ENCODE measurements around the gene TMBIM4. TPM values are rescaled to one million over a fixed set of nuclear protein-coding genes. Genes with fewer than 3 reads are reported as not detected.

Gene TMBIM4
- total and polyA plus RNA-seq, 4 donors: 100 to 161 (median 110) TPM

- intact Hi-C loops (cut with DNase I): no loop called here
- no peak overlapping the region for H3K4me3 ChIP-seq (ENCODE audit: low read length in 2 of 2)
Measured at GRCh38 chr12:66139328-66139727, 30.5 kb downstream of the TMBIM4 start.

GRCh38 chr12:66137937-66138336 is 31.9 kb downstream of the TMBIM4 start:
- no peaks in the 10 kb centered on the region for H3K4me1 ChIP-seq (ENCODE audit: control insufficient read depth in 1 of 2, insufficient read depth in 2 of 2, low read length in 2 of 2)
- intact Hi-C loops (cut with DNase I): no loop called here
- no peak overlapping the region for H3K4me3 ChIP-seq (ENCODE audit: low read length in 2 of 2)
- DNase-seq (no peak), ATAC-seq (ENCODE audit: low FRiP score) (no peak)
- H3K27ac ChIP-seq (ENCODE audit: low read depth in 1 of 2, low read length in 2 of 2): no peak overlapping the region
- peaks cover 2% of the 10 kb centered on the region for H3K9me3 ChIP-seq (ENCODE audit: control insufficient read depth, low read length)
- 96 to 97% methylated on average over 3 of the region's 3 CpGs for WGBS, 2 donors
- H3K27me3 ChIP-seq (ENCODE audit: control insufficient read depth in 1 of 2, insufficient read depth in 2 of 2, low read length in 1 of 2): no peaks in the 10 kb centered on the region
- H3K36me3 ChIP-seq (ENCODE audit: control insufficient read depth in 1 of 2, insufficient read depth in 2 of 2, low read length in 1 of 2): peaks cover 7% of the 10 kb centered on the region in 2 donors

More at GRCh38 chr12:66139328-66139727, 30.5 kb downstream of the TMBIM4 start:
- no peak overlapping the region for H3K27ac ChIP-seq (ENCODE audit: low read depth in 1 of 2, low read length in 2 of 2)
- peaks cover 7% of the 10 kb centered on the region in 2 donors for H3K36me3 ChIP-seq (ENCODE audit: control insufficient read depth in 1 of 2, insufficient read depth in 2 of 2, low read length in 1 of 2)
- H3K4me1 ChIP-seq (ENCODE audit: control insufficient read depth in 1 of 2, insufficient read depth in 2 of 2, low read length in 2 of 2): no peaks in the 10 kb centered on the region
- peaks cover 2% of the 10 kb centered on the region for H3K9me3 ChIP-seq (ENCODE audit: control insufficient read depth, low read length)
- WGBS, 2 donors: 98 to 100% methylated on average over 2 of the region's 2 CpGs
- no peak for DNase-seq
- no peak for ATAC-seq (ENCODE audit: low FRiP score)
- no peaks in the 10 kb centered on the region for H3K27me3 ChIP-seq (ENCODE audit: control insufficient read depth in 1 of 2, insufficient read depth in 2 of 2, low read length in 1 of 2)

GRCh38 chr12:66132408-66132807 is 37.4 kb downstream of the TMBIM4 start:
- peaks cover 2 to 6% of the 10 kb centered on the region in 2 donors for H3K4me1 ChIP-seq (ENCODE audit: control insufficient read depth in 1 of 2, insufficient read depth in 2 of 2, low read length in 2 of 2)
- DNase-seq (no peak), ATAC-seq (ENCODE audit: low FRiP score) (no peak)
- intact Hi-C loops (cut with DNase I): loop anchor here in 1 of 2 donors (5.0 kb wide), 1 partner anchor 35 kb away; the partner anchor contains the start of gene TMBIM4
- peaks cover 2 to 3% of the 10 kb centered on the region in 2 donors for H3K36me3 ChIP-seq (ENCODE audit: control insufficient read depth in 1 of 2, insufficient read depth in 2 of 2, low read length in 1 of 2)
- H3K4me3 ChIP-seq (ENCODE audit: low read length in 2 of 2): no peak overlapping the region
- H3K27me3 ChIP-seq (ENCODE audit: control insufficient read depth in 1 of 2, insufficient read depth in 2 of 2, low read length in 1 of 2): no peaks in the 10 kb centered on the region
- H3K9me3 ChIP-seq (ENCODE audit: control insufficient read depth, low read length): no peaks in the 10 kb centered on the region
- H3K27ac ChIP-seq (ENCODE audit: low read depth in 1 of 2, low read length in 2 of 2): no peak overlapping the region

GRCh38 chr12:66131067-66131688 is 38.6 kb downstream of the TMBIM4 start:
- 8 to 9% methylated on average over 11 of the region's 11 CpGs for WGBS, 2 donors
- Histone ChIP-seq H3K4me1 (ENCODE audit: control insufficient read depth in 1 of 2, insufficient read depth in 2 of 2, low read length in 2 of 2) (peaks cover 2 to 6% of the 10 kb centered on the region in 2 donors), H3K36me3 (ENCODE audit: control insufficient read depth in 1 of 2, insufficient read depth in 2 of 2, low read length in 1 of 2) (peaks cover 0 to 2% of the 10 kb centered on the region in 2 donors), H3K4me3 (ENCODE audit: low read length in 2 of 2) (peak overlapping the region; percentile 61 to 96), H3K9me3 (ENCODE audit: control insufficient read depth, low read length) (no peaks in the 10 kb centered on the region), H3K27ac (ENCODE audit: low read depth in 1 of 2, low read length in 2 of 2) (no peak overlapping the region), H3K27me3 (ENCODE audit: control insufficient read depth in 1 of 2, insufficient read depth in 2 of 2, low read length in 1 of 2) (no peaks in the 10 kb centered on the region)
- DNase-seq (no peak), ATAC-seq (ENCODE audit: low FRiP score) (peak; percentile 29)
- intact Hi-C loops (cut with DNase I): loop anchor here in 1 of 2 donors (5.0 kb wide), 1 partner anchor 36 kb away; the partner anchor contains the start of gene TMBIM4

GRCh38 chr12:66130267-66131066 is 39.3 kb downstream of the TMBIM4 start, which contains the start of gene LLPH:
LLPH (minus strand) TSS chr12:66130750; CDS start chr12:66129106, 1,644 bp downstream.
- H3K4me1 ChIP-seq (ENCODE audit: control insufficient read depth in 1 of 2, insufficient read depth in 2 of 2, low read length in 2 of 2): peaks cover 2 to 6% of the 10 kb centered on the region in 2 donors
- no peaks in the 10 kb centered on the region for H3K27me3 ChIP-seq (ENCODE audit: control insufficient read depth in 1 of 2, insufficient read depth in 2 of 2, low read length in 1 of 2)
- 0 to 1% methylated on average over 49 of the region's 49 CpGs for WGBS, 2 donors
- intact Hi-C loops (cut with DNase I): loop anchor here (1.0 to 5.0 kb wide), 2 partner anchors 37 to 39 kb away; partner anchors contain the start of gene TMBIM4 (in 2 of the 2)
- no peaks in the 10 kb centered on the region for H3K9me3 ChIP-seq (ENCODE audit: control insufficient read depth, low read length)
- H3K4me3 ChIP-seq (ENCODE audit: low read length in 2 of 2): peak within 1 kb of the TSS; percentile 61 to 96
- peaks cover 0 to 2% of the 10 kb centered on the region in 2 donors for H3K36me3 ChIP-seq (ENCODE audit: control insufficient read depth in 1 of 2, insufficient read depth in 2 of 2, low read length in 1 of 2)
- DNase-seq: peak; percentile 95 to 96
- peak; percentile 97 for ATAC-seq (ENCODE audit: low FRiP score)
- no peak within 1 kb of the TSS for H3K27ac ChIP-seq (ENCODE audit: low read depth in 1 of 2, low read length in 2 of 2)

GRCh38 chr12:66129934-66130266 is 39.9 kb downstream of the TMBIM4 start:
- no peaks in the 10 kb centered on the region for H3K9me3 ChIP-seq (ENCODE audit: control insufficient read depth, low read length)
- peaks cover 2 to 6% of the 10 kb centered on the region in 2 donors for H3K4me1 ChIP-seq (ENCODE audit: control insufficient read depth in 1 of 2, insufficient read depth in 2 of 2, low read length in 2 of 2)
- intact Hi-C loops (cut with DNase I): loop anchor here (1.0 to 5.0 kb wide), 2 partner anchors 37 to 39 kb away; partner anchors contain the start of gene TMBIM4 (in 2 of the 2)
- WGBS, 2 donors: 2 to 3% methylated on average over 8 of the region's 8 CpGs
- no peaks in the 10 kb centered on the region for H3K27me3 ChIP-seq (ENCODE audit: control insufficient read depth in 1 of 2, insufficient read depth in 2 of 2, low read length in 1 of 2)
- H3K4me3 ChIP-seq (ENCODE audit: low read length in 2 of 2): peak overlapping the region; percentile 61 to 96
- peaks cover 0 to 2% of the 10 kb centered on the region in 2 donors for H3K36me3 ChIP-seq (ENCODE audit: control insufficient read depth in 1 of 2, insufficient read depth in 2 of 2, low read length in 1 of 2)
- no peak overlapping the region for H3K27ac ChIP-seq (ENCODE audit: low read depth in 1 of 2, low read length in 2 of 2)
- no peak for DNase-seq
- peak; percentile 10 for ATAC-seq (ENCODE audit: low FRiP score)

- WGBS, 2 donors: 51 to 58% methylated on average over 1 of the region's 1 CpG
- Histone ChIP-seq H3K27me3 (ENCODE audit: control insufficient read depth in 1 of 2, insufficient read depth in 2 of 2, low read length in 1 of 2) (no peaks in the 10 kb centered on the region), H3K9me3 (ENCODE audit: control insufficient read depth, low read length) (no peaks in the 10 kb centered on the region), H3K27ac (ENCODE audit: low read depth in 1 of 2, low read length in 2 of 2) (no peak overlapping the region), H3K36me3 (ENCODE audit: control insufficient read depth in 1 of 2, insufficient read depth in 2 of 2, low read length in 1 of 2) (peaks cover 0 to 2% of the 10 kb centered on the region in 2 donors), H3K4me3 (ENCODE audit: low read length in 2 of 2) (no peak overlapping the region), H3K4me1 (ENCODE audit: control insufficient read depth in 1 of 2, insufficient read depth in 2 of 2, low read length in 2 of 2) (peaks cover 2 to 6% of the 10 kb centered on the region in 2 donors)
- ATAC-seq (ENCODE audit: low FRiP score): no peak
- intact Hi-C loops (cut with DNase I): no loop called here
- DNase-seq: no peak
Measured at GRCh38 chr12:66127650-66128049, 42.1 kb downstream of the TMBIM4 start.

GRCh38 chr12:66120477-66120876 is 49.3 kb downstream of the TMBIM4 start:
- no peak for ATAC-seq (ENCODE audit: low FRiP score)
- intact Hi-C loops (cut with DNase I): no loop called here

More at GRCh38 chr12:66120477-66120876, 49.3 kb downstream of the TMBIM4 start:
- Histone ChIP-seq H3K27ac (ENCODE audit: low read depth in 1 of 2, low read length in 2 of 2) (no peak overlapping the region), H3K4me3 (ENCODE audit: low read length in 2 of 2) (no peak overlapping the region), H3K27me3 (ENCODE audit: control insufficient read depth in 1 of 2, insufficient read depth in 2 of 2, low read length in 1 of 2) (no peaks in the 10 kb centered on the region), H3K4me1 (ENCODE audit: control insufficient read depth in 1 of 2, insufficient read depth in 2 of 2, low read length in 2 of 2) (peaks cover 0 to 3% of the 10 kb centered on the region in 2 donors), H3K9me3 (ENCODE audit: control insufficient read depth, low read length) (no peaks in the 10 kb centered on the region), H3K36me3 (ENCODE audit: control insufficient read depth in 1 of 2, insufficient read depth in 2 of 2, low read length in 1 of 2) (no peaks in the 10 kb centered on the region)
- no peak for DNase-seq
- WGBS, 2 donors: 43 to 56% methylated on average over 1 of the region's 1 CpG
